Omental fat pad (tissue), 4 donors: Measurements from ENCODE around the gene CKM. TPM values are rescaled to one million over a fixed set of nuclear protein-coding genes. Genes with fewer than 3 reads are reported as not detected.

Source experiments
- ATAC-seq: fragments of 150-250 bp; one replicate; pipeline ENCODE4 v1.9.1; 2016; ENCODE audit warnings: mild to moderate bottlenecking, moderate library complexity; ENCODE audit not compliant: low FRiP score
- DNase-seq: peaks from one replicate; pipeline ENCODE4 v3.0.0-alpha.2; 2019; ENCODE audit warnings: low spot score
- total RNA-seq, 4 donors: library from RNA; depleted of rRNA; stranded (reverse); fragments of >200 nt; gene quantifications; one replicate each; pipeline ENCODE4 v1.1.0, GENCODE V29; 2016
- TF ChIP-seq, protein P1 (sequence below), 3 donors: fragments of 450-650 bp; IDR thresholded peaks; one replicate each; pipeline ENCODE4 v1.5.1; 2016 to 2017; ENCODE audit warnings: antibody characterized with exemption in 3 of 3, mild to moderate bottlenecking in 3 of 3, moderate library complexity in 2 of 3

CKM gene
- total RNA-seq, 4 donors from 2014 or later = not detected

- ATAC-seq = peak; percentile 10
- DNase-seq = no peak
- TF ChIP-seq, protein P1, sequence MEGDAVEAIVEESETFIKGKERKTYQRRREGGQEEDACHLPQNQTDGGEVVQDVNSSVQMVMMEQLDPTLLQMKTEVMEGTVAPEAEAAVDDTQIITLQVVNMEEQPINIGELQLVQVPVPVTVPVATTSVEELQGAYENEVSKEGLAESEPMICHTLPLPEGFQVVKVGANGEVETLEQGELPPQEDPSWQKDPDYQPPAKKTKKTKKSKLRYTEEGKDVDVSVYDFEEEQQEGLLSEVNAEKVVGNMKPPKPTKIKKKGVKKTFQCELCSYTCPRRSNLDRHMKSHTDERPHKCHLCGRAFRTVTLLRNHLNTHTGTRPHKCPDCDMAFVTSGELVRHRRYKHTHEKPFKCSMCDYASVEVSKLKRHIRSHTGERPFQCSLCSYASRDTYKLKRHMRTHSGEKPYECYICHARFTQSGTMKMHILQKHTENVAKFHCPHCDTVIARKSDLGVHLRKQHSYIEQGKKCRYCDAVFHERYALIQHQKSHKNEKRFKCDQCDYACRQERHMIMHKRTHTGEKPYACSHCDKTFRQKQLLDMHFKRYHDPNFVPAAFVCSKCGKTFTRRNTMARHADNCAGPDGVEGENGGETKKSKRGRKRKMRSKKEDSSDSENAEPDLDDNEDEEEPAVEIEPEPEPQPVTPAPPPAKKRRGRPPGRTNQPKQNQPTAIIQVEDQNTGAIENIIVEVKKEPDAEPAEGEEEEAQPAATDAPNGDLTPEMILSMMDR (IDR thresholded peaks at IDR 0.05) = no peak
Observed at GRCh38 chr19:45265375-45265774, 57.3 kb downstream of the CKM start.

GRCh38 chr19:45264781-45265317 is 57.8 kb downstream of the CKM start:
- TF ChIP-seq, protein P1 (IDR thresholded peaks at IDR 0.05) = no peak
- no peak for ATAC-seq

GRCh38 chr19:45263013-45263412 is 59.7 kb downstream of the CKM start:
- TF ChIP-seq, protein P1 (IDR thresholded peaks at IDR 0.05) = no peak
- ATAC-seq = no peak
- DNase-seq = no peak

More at GRCh38 chr19:45264781-45265317, 57.8 kb downstream of the CKM start:
- DNase-seq = no peak

GRCh38 chr19:45262570-45262969 is 60.1 kb downstream of the CKM start:
- DNase-seq (no peak), ATAC-seq (no peak)
- TF ChIP-seq, protein P1 (IDR thresholded peaks at IDR 0.05) = no peak

DNA sequence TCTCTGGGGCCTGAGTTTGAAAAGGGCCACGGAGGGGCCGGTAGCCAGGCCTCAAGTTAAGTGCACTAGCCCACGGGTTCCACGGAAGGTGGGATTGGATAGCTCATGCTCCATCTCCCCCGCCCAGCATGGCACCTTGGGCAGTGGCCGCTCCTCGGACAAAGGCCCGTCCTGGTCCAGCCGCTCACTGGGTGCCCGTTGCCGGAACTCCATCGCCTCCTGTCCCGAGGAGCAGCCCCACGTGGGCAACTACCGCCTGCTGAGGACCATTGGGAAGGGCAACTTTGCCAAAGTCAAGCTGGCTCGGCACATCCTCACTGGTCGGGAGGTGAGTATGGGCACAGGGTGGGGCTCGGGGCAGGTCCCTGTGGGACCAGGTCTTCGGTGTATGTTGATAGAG is 63.8 kb downstream of the CKM start:
- TF ChIP-seq, protein P1 (IDR thresholded peaks at IDR 0.05) = no peak

GRCh38 chr19:45256836-45257235 is 65.8 kb downstream of the CKM start:
- TF ChIP-seq, protein P1 (IDR thresholded peaks at IDR 0.05) = no peak
- DNase-seq (no peak), ATAC-seq (no peak)

More for the DNA sequence above, 63.8 kb downstream of the CKM start:
- ATAC-seq (no peak), DNase-seq (no peak)

Other genes starting within 250 kb of the CKM start
- gene ZNF296, start 246.4 kb downstream of the CKM start, total RNA-seq = 1 to 10 TPM in 2 of 4 donors, under 1 TPM in 2; 0.31 to 1.7 (median 1.1) TPM
- 10 to 100 TPM; 22.2 to 34.1 (median 27.9) TPM for gene GEMIN7, start 243.6 kb downstream of the CKM start, total RNA-seq
- gene PPP1R37, start 229.7 kb downstream of the CKM start, total RNA-seq = 10 to 100 TPM; 13.6 to 23.7 (median 19.4) TPM
- under 1 TPM in 2 of 4 donors, not detected in 2; 0.19 to 0.72 TPM for gene NKPD1, start 161.9 kb downstream of the CKM start, total RNA-seq
- gene TRAPPC6A, start 144.6 kb downstream of the CKM start, total RNA-seq = 10 to 100 TPM; 20.8 to 30.4 (median 23.8) TPM
- 10 to 100 TPM in 1 of 4 donors, 1 to 10 TPM in 3; 6.4 to 13.1 (median 8.2) TPM for gene BLOC1S3, start 144.1 kb downstream of the CKM start, total RNA-seq
- 1 to 10 TPM; 1.4 to 4.1 (median 2.7) TPM for gene EXOC3L2, start 77.5 kb downstream of the CKM start, total RNA-seq
- 10 to 100 TPM; 10.6 to 14.8 (median 12.0) TPM for gene MARK4, start 71.6 kb downstream of the CKM start, total RNA-seq
- gene KLC3, start 17.9 kb upstream of the CKM start, total RNA-seq = 1 to 10 TPM in 1 of 4 donors, under 1 TPM in 1, not detected in 2; 0.36 to 2.0 TPM
- 10 to 100 TPM in 1 of 4 donors, 1 to 10 TPM in 3; 7.1 to 11.2 (median 8.4) TPM for gene ERCC2, start 47.7 kb upstream of the CKM start, total RNA-seq
- 10 to 100 TPM; 13.7 to 20.0 (median 15.6) TPM for gene PPP1R13L, start 82.2 kb upstream of the CKM start, total RNA-seq
- gene POLR1G, start 83.8 kb upstream of the CKM start, total RNA-seq = 10 to 100 TPM in 1 of 4 donors, 1 to 10 TPM in 3; 5.2 to 29.8 (median 6.3) TPM
- gene ERCC1, start 101.0 kb upstream of the CKM start, total RNA-seq = 10 to 100 TPM; 63.7 to 93.8 (median 76.5) TPM
- 100 to 1,000 TPM; 306 to 713 (median 395) TPM for gene FOSB, start 145.1 kb upstream of the CKM start, total RNA-seq
- 1 to 10 TPM; 3.8 to 9.4 (median 7.0) TPM for gene RTN2, start 174.2 kb upstream of the CKM start, total RNA-seq
- 1 to 10 TPM; 1.9 to 3.8 (median 2.9) TPM for gene PPM1N, start 175.6 kb upstream of the CKM start, total RNA-seq
- gene VASP, start 184.6 kb upstream of the CKM start, total RNA-seq = 100 to 1,000 TPM in 1 of 4 donors, 10 to 100 TPM in 3; 47.0 to 132 (median 68.7) TPM